DMS53 treated with DMSO at 0.1 percent for 48 hours (cell line): ENCODE results near the gene LRRC3B.
"Not testable (repeated sequence)": the region's sequence is repeated elsewhere in the genome, so short reads cannot be mapped to it uniquely, and the experiment has no call there.

Source experiments
- DNase-seq: peaks from one replicate; lab custom pipeline; 2025; ENCODE audit not compliant: unreplicated experiment; lab: John Stamatoyannopoulos, UW

LRRC3B gene

GRCh38 chr3:26622621-26623418, at the start of gene LRRC3B:
LRRC3B (plus strand) TSS chr3:26622772; CDS start chr3:26709673, 86,901 bp downstream.
- DNase-seq = no peak

- DNase-seq = no peak
Measured at GRCh38 chr3:26574766-26575165, 47.8 kb upstream of the LRRC3B start.

- DNase-seq = no peak
Measured at GRCh38 chr3:26579116-26579515, 43.5 kb upstream of the LRRC3B start.

GRCh38 chr3:26587571-26587970, 35.0 kb upstream of the LRRC3B start:
- DNase-seq = no peak

GRCh38 chr3:26588931-26589330, 33.6 kb upstream of the LRRC3B start:
- no peak for DNase-seq

- no peak for DNase-seq
Measured at GRCh38 chr3:26589678-26590077, 32.9 kb upstream of the LRRC3B start.

- DNase-seq = no peak
Measured at GRCh38 chr3:26590919-26591484, 31.6 kb upstream of the LRRC3B start.

GRCh38 chr3:26591926-26592325, 30.6 kb upstream of the LRRC3B start:
- no peak for DNase-seq

- no peak for DNase-seq
Measured at GRCh38 chr3:26592451-26592850, 30.1 kb upstream of the LRRC3B start.

GRCh38 chr3:26596335-26596734, 26.2 kb upstream of the LRRC3B start:
- no peak for DNase-seq

GRCh38 chr3:26603311-26603710, 19.3 kb upstream of the LRRC3B start:
- DNase-seq = not testable (repeated sequence)

- DNase-seq = not testable (repeated sequence)
Measured at GRCh38 chr3:26603771-26604170, 18.8 kb upstream of the LRRC3B start.

- DNase-seq = no peak
Measured at GRCh38 chr3:26614006-26614685, 8.4 kb upstream of the LRRC3B start.

GRCh38 chr3:26621176-26621575, 1.4 kb upstream of the LRRC3B start:
- DNase-seq = no peak

GRCh38 chr3:26621906-26622620, 509 bp upstream of the LRRC3B start:
- no peak for DNase-seq

- no peak for DNase-seq
Measured at GRCh38 chr3:26623419-26624208, 1.0 kb downstream of the LRRC3B start.

- no peak for DNase-seq
Measured at GRCh38 chr3:26624209-26624765, 1.7 kb downstream of the LRRC3B start.

- no peak for DNase-seq
Measured at GRCh38 chr3:26625187-26625586, 2.6 kb downstream of the LRRC3B start.

- DNase-seq = no peak
Measured at GRCh38 chr3:26627080-26627479, 4.5 kb downstream of the LRRC3B start.

GRCh38 chr3:26628915-26629314, 6.3 kb downstream of the LRRC3B start:
- no peak for DNase-seq
